HG03280 (cell line): Measurements from ENCODE around the gene KLHDC7B.
"Not testable (repeated sequence)": the region's sequence is repeated elsewhere in the genome, so short reads cannot be mapped to it uniquely, and the experiment has no call there.

ENCODE experiments used
- ATAC-seq: cut with Tn5 transposase; IDR thresholded peaks from one replicate; pipeline ENCODE4 v1.9.1; 2021; ENCODE audit warnings: mild to moderate bottlenecking, moderate library complexity; ENCODE audit not compliant: unreplicated experiment

KLHDC7B gene

DNA sequence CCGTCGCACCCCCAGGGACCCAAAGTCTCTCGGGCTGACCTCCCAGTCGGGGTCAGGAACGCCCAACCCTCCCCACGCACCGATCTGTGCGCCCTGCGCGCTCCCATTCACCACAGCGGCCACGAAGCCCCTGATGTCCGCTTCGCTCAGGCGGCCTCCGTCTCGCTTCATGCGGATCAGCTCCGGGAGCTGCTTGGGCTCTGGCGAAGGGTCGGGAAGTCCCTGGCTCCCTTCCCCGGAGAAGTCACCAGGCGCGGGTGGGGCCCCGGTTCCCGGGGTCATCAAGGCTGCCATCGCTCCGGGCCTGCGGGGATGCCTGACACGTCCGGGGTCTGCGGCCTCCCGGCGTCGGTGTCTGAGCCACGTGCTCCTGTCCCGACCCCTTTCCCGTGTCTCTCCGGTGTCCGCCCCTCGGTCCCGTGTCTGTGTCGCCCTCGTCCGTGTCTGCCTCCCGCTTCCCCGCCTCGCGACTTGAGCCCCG, 16.2 kb upstream of the KLHDC7B start:
- no peak for ATAC-seq

DNA sequence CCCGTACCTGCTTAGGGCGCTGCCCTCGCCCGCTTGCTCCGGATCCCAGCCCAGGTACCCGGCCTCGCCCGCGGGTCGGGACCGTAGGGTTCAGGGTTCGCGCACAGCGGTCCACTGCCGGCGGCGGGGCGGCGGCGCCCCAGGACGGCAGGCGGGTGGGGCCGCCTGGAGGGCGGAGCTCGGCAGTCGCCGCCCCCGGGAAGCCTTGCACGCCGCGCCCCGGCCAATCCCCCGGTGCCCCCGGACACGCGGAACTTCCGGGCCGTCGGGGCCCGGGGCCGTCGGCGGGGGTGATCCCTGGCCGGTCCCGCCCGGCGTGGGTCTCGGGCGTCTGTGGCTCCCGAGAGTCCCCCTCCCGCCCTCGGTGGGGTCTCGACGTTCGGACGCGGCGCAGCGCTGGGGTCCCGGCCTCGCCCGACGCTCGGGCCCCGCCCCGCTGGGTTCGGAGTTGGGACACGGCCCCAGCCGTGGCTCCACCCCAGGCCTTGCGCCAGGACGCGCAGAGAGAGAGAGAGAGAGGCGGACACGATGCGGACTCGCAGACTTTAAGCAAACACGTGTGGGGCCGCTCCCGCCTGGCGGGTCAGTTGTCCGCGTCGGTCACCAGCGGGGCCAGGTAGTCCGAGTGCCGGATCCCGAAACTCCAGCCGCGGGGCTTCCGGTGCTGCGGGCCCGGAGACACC, 15.7 kb upstream of the KLHDC7B start, which contains the start of gene TYMP:
TSS of gene TYMP (minus strand) at position 116 of the 683 bp plus-strand sequence. CDS start 303 bp downstream, outside the sequence.
- ATAC-seq: peak; percentile 20

DNA sequence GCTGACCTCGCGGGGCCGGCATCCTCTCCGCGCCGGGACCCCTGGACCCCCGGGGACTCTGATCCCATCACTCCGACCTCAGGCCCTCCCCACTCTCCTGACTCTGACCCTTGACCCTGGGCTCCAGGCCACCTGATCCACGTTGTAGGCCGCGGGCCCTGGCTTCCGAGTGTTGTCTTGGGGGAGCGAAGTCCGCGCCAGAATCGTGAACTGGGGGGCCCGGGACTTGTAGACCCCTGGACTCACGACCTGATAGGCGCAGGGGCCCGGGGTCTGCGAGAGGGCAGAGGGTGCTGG, 15.2 kb upstream of the KLHDC7B start:
- no peak for ATAC-seq

DNA sequence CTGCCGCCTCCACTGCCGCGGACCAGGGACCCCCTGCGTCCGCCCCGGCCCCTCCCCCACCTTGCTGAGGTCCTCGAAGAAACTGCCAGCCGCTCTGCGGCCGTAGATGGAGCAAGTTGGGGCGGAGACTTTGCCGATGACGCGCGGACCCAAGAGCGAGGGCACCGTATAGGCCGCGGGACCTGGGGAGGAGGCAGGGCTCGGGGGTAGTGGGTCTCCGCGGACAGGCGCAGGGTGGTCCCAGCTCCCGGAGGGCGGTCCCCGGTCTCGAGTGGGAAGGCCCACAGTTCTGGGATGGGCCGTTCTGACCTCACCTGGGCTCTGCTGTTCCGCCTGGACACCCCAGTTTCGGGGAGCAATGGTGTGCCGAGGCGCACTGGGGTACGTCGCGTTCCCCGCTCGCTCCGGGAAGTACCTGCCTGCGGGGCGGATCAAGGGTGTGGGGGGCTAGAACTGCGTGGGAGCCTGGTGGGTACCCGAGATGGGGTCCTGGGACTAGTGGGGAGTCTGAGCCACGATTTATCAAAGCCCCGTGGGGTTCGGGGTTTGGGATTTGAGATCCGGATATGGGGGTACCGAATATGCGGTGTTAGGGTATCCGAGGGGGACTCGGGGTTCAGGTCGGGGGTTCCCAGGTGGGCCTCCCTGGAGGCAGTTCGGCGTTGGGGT, 14.7 kb upstream of the KLHDC7B start:
- ATAC-seq: peak; percentile 17

DNA sequence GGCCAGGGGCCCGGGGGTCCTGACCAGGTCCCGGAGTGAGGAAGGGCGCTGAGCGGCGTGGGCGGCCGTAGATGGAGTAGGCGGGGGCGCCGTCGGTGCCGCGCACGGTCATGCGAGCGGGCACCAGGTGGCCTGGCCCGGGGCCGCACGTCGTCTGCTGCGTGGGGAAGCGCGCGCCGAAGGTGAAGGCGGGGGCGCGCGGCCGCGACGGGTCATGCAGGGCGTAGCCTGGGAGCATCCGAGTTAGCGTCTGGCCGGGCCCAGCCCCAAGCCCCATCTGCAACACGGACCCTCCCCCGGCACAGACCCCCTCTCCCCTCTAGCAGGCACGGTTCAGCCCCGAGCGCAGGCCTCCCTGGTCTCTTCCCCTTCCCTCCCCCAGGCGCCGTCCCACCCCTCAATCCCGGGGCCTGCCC, 14.1 kb upstream of the KLHDC7B start:
- ATAC-seq: no peak

DNA sequence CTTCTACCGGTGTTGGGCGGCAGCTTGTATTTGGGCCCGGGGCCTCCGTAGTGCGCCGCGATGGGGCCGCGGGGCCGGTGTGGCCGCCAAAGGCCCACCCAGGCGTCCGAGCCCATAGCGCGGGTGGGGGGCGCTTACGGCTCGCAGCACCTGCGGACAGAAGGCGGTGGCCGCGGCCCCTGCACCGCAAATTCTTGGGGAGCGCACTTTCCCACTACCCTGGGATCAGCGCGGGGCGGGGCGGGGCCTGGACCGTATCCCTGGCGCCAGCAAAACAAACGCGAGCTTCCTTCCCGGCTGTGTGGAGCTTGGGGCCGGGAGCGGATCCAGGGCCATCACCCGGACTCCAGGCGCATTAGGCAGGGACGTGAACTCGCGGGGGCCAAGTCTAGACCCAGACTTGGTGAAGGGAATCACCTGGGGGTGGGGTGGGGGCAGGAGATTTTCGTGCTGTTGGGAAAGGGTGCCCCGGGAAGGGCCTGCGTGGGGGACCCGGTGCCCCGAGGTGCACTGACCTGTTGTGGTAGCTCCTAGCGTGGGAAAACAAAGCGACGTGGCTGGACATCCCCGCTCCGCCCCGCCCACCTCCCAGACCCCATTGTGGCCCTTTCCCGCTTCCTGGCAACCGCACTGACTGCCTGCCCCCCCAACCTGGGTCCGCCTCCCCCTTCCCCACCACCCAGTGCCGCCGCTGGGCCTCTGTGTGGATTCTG, 13.6 kb upstream of the KLHDC7B start:
- no peak for ATAC-seq

DNA sequence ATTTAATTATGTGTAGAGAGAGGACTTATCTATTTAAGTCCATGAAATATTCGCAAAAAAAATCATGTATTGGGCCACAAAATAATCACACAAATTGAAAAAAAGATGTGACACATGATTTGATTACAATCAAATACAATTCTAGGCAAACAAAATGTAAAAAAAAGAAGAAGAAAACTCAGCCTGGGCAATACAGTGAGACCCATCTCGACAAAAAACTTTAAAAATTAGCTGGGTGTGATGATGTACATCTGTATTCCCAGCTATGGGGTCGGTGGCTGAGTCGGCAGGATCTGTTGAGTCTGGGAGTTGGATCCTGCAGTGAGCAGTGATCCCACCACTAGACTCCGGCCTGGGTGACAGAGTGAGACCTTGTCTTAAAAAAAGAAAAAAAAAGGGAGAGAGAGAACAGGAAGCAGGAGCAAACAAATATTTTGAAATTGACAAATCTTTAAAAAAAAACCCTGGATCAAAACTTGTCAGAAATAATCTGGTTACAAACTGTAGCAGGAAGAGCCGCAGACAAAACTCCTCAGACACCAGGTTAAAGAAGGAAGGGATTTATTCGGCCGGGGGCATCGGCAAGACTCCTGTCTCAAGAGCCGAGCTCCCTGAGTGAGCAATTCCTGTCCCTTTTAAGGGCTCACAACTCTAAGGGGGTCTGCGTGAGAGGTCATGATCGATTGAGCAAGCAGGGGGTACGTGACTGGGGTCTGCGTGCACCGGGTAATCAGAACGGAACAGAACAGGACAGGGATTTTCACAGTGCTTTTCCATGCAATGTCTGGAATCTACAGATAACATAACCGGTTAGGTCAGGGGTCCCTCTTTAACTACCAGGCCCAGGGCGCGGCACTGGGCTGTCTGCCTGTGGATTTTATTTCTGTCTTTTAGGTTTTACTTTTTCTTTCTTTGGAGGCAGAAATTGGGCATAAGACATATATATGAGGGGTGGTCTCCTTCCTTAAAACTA, 12.6 kb upstream of the KLHDC7B start:
- ATAC-seq: no peak

DNA sequence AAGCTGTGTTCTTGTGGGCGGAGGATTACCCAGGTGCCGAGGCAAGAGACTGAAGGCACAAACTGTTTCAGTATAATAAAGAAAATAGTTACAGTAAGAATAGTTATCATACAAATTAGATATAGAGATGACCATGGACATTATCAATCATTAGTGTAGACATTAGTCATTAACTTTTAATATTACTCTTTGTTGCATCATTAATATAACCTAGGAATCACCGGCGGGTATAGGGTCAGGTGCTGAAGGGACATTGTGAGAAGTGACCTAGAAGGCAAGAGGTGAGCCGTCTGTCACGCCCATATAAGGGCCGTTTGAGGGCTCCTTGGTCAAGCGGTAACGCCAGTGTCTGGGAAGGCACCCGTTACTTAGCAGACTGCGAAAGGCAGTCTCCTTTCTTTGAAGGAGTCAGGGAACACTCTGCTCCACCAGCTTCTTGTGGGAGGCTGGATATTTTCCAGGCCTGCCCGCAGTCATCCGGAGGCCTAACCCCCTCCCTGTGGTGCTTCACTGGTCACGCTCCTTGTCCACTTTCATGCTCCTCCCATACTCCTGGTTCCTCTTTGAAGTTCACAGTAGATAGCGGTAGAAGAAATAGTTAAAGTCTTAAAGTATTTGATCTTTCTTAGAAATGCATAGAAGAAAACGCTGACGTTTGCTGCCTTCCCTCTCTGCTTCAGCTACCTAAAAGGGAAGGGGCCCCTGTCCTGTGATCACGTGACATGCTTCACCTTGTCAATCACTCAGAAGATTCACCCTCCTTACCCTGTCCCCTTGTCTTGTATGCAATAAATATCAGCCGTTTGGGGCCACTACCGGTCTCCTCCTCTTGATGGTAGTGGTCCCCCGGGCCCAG, 11.6 kb upstream of the KLHDC7B start:
- not testable (repeated sequence) for ATAC-seq

DNA sequence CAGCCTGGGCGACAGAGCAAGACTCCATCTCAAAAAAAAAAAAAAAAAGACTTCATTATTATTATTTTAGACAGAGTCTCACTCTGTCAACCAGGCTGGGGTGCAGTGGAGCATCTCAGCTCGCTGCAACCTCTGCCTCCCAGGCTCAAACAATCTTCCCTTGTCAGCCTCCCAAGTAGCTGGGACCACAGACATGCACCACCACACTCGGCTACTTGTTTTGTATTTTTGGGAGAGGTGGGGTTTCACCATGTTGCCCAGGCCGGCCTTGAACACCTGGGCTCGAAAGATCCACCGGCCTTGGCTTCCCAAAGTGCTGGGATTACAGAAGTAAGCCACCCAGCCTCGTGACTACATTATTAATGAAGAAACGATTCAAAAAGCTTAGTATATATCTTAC, 10.6 kb upstream of the KLHDC7B start:
- ATAC-seq: no peak

DNA sequence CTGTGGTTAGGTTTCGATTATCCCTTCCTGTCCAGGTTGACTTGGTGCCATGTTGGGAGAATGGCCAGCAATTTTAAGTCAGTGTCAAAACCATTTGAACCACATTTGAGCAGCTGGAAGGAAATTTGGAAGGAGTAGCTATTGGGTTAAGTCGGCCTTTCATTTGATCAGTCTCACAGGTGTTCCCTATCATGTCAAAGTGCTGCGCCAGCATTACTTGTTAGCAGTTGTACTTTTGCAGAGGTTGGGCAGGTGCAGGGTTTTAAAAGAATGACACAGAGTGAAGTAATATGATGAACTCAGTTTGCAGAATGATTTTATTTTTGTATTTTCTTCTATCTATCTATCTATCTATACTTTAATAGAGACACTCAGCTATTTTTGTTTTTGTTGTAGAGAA, 9.5 kb upstream of the KLHDC7B start:
- no peak for ATAC-seq

DNA sequence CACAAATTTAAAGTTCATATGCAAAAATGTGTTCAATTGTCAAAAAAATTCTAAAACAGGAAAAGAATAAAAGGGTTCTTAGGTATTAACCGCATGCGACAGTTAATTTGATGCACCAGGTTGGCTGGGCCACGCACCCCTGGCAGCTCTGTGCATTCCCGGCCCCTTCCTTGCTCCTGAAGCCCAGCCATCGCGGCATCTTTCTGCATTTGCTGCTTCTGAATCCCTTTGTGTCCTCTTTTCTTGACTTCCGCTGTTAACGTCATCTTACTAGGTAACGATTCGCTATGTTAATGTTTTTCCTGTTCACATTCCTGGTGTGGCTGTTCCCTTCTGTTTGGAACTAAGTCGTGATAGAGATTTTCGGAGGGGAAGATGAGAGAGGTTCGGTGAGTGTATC, 7.9 kb upstream of the KLHDC7B start:
- no peak for ATAC-seq

DNA sequence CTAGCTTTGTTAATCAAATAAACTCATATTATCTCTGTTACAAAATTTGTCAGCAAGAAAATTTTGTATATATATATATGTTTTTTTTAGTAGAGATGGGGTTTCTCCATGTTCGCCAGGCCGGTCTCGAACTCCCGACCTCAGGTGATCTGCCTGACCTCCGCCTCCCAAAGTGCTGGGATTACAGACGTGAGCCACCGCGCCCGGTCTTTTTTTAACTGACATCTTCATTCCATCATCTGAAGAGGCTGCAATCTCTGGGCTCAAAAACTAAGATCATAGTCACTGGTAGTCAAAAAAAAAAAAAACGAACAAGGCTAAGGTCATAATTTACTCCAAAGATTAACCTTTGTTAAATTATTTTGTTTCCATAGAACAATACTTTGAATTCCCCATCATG, 5.3 kb upstream of the KLHDC7B start:
- ATAC-seq: no peak

DNA sequence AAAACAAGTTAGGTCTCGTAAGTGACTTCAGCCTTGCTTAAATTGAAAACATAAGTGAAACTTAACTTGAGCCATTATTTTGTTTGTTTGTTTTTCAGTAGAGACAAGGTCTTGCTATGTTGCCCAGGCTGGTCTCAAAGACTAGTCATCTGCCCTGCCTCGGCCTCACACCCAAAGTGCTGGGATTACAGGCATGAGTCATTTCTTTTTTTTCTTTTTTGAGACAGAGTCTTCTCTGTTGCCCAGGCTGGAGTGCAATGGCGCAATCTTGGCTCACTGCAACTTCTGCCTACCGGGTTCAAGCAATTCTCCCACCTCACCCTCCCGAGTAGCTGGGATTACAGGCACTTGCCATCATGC, 4.1 kb upstream of the KLHDC7B start:
- not testable (repeated sequence) for ATAC-seq

DNA sequence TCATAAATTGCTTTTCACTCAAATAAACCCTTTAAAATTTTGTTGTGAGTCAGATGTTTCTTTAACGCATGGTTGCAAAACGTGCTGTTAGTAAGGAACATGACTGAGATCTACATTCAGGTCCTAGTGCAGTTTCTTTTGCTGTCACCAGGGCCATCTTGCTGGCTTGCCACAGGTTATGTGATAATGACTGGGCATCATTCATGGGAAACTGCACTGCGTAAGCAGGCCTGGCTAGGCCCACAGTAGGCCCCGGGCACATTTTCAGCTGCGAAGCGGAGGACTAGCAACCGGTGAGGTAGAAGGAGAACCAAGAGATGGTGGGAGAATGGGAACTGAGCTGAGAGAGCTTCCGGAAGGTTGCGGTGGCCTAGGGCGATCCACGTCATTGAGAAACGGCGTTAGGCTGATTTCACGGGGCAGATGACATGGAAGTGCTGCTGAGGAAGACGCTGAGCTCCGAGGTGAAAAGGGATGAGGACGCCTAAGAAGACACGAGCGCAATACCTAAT, 3.2 kb upstream of the KLHDC7B start:
- no peak for ATAC-seq

DNA sequence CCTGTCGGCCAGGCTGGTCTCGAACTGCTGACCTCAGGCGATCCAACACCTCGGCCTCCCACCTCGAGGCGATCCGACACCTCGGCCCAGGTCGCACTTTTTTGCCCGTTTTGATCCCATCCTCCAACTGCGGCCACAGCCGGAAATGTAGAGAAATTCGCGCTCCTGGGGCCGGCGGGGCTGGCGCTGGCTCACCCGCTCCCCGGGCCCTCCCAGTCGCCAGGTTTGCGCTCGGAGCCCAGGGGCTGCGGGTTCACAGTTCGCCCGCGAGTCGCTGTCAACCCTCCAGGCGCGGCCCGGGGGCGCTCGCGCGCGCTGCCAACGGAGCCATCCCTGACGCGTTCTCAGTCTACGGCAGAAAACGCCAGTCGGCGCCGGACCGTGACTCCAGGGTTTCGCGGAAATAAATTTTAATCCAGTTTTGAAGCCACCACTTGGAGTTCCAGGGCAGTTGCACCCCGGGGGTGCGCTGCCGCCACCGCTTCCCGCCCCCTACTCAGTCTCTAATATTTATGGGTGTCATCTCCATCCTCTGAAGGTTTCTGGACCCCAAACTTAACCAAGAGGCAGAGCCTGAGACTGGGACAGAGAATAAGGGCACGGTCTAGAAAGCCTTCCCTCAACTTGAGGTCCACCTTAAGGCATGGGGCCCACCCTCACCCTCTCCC, 1.5 kb upstream of the KLHDC7B start:
- no peak for ATAC-seq

DNA sequence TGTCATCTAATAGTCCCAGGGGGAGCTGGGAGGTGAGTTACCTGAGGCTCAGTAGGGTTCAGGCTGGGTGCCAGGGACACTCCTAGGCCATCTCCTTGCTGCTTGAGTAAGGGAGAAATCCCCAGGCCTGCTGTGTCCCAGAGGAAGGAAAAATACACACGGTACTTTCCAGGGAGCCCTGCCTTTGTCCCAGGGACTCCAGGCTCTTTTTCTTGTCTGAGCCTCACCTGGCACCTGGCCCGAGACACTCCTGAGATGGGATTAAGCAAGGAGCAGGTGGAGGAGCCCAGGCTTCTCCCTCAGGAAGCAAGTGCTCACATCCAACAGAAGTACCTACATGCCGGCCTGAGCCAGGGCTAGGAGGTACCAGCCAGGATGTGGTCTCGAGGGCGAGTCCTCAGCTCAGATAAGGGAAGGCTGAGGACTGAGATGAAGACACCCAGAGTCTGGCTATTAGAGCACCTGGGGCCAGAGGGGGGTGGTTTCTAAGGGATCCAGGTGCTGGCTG, 899 bp upstream of the KLHDC7B start:
- ATAC-seq: no peak

DNA sequence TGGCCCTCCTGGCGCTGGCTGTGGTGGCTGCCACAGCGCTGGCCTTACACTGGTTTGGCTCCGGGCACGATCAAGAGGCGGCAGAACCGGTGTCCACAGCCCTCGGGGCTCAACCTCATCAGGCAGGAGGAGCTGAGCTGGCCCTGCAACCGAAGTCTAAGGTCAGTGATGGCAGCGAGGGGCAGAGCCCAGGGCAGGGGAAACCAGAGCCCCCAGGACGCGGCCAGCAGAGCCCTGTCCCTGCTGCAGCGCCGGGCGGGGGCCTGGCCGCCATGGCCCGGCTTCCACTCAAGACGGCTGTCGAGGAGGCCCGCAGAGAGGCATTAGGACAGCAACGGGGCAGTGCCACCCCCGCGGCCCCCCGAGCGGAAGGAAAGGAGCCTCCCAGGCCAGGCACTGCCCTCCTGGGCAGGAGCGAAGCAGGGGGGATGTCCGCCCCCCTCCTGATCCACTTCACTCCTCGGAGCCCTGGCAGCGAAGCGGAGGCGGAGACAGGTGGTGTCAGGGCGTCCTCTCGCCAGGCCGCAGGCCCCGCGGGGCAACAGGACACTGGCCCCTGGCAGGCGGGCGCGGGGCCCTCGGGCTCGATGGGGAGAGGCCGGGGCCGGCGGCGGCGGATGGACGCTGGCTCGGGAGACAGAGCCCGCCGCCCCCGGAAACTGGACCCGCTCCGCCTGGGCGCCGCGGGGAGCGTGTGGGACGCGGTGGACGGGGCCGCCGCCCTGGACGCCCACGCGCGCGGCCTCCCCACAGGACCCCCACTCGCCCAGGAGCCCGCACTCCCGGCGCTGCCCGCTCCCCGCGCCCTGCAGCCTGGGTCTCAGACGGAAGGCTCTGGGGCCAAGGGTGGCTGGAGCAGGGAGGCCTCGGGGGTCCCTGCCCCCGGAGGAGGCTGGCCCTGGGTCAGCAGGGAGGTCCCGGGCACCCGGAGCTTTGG, 895 bp downstream of the KLHDC7B start:
- ATAC-seq: no peak
